ENCODE measurements around the gene BNIPL.

Gene BNIPL

GRCh38 chr1:151011154-151011850, 25.1 kb upstream of the BNIPL start:
- DNase-seq = no peak

- no peak for DNase-seq
These were observed 23.5 kb upstream of the BNIPL start for GRCh38 chr1:151012684-151013471.

GRCh38 chr1:151013518-151013917, 22.9 kb upstream of the BNIPL start:
- DNase-seq = no peak

GRCh38 chr1:151024540-151025146, 11.7 kb upstream of the BNIPL start:
- peak; percentile 74 for DNase-seq

GRCh38 chr1:151026460-151026859, 9.9 kb upstream of the BNIPL start:
- DNase-seq = no peak

GRCh38 chr1:151032164-151032563, 4.2 kb upstream of the BNIPL start:
- no peak for DNase-seq

- no peak for DNase-seq
These were observed 1.2 kb upstream of the BNIPL start for GRCh38 chr1:151035167-151035566.

GRCh38 chr1:151037032-151037431, 646 bp downstream of the BNIPL start:
- no peak for DNase-seq

- DNase-seq = no peak
These were observed 3.1 kb downstream of the BNIPL start for GRCh38 chr1:151039521-151039920.

- DNase-seq = no peak
These were observed 6.8 kb downstream of the BNIPL start for GRCh38 chr1:151043163-151043562.

- DNase-seq = peak; percentile 86
These were observed 11.2 kb downstream of the BNIPL start, which contains the start of gene C1orf56 for GRCh38 chr1:151047591-151047924. Gene C1orf56 (plus strand): TSS chr1:151047751. CDS start chr1:151047848, 97 bp downstream.

GRCh38 chr1:151047925-151048644, 11.7 kb downstream of the BNIPL start:
- peak; percentile 81 for DNase-seq

GRCh38 chr1:151048645-151049032, 12.3 kb downstream of the BNIPL start:
- DNase-seq = no peak

GRCh38 chr1:151049458-151049857, 13.1 kb downstream of the BNIPL start:
- DNase-seq = no peak

- DNase-seq = no peak
These were observed 13.8 kb downstream of the BNIPL start for GRCh38 chr1:151050051-151050688.

GRCh38 chr1:151051356-151052009, 15.1 kb downstream of the BNIPL start:
- DNase-seq = no peak

- no peak for DNase-seq
These were observed 18.7 kb downstream of the BNIPL start for GRCh38 chr1:151054971-151055547.

GRCh38 chr1:151055581-151055980, 19.2 kb downstream of the BNIPL start:
- no peak for DNase-seq

GRCh38 chr1:151056149-151056548, 19.8 kb downstream of the BNIPL start:
- no peak for DNase-seq

- peak; percentile 74 for DNase-seq
These were observed 22.3 kb downstream of the BNIPL start for GRCh38 chr1:151058692-151059091.

- peak; percentile 92 for DNase-seq
These were observed 23.0 kb downstream of the BNIPL start, which contains the start of gene CDC42SE1 for GRCh38 chr1:151059109-151060006. Gene CDC42SE1 (minus strand): TSS chr1:151059622. CDS start chr1:151055730, 3,892 bp downstream.

Measured in femur (tissue), 1 donor.